Neuronal stem cell (in vitro differentiated cells): ENCODE results near the gene CLEC4G.
"Not testable (repeated sequence)": the region's sequence is repeated elsewhere in the genome, so short reads cannot be mapped to it uniquely, and the experiment has no call there.

ENCODE experiments used
- DNase-seq: peaks from one replicate; pipeline ENCODE4 v3.0.0-alpha.2; 2013; ENCODE audit warnings: low spot score
- H2AFZ ChIP-seq: one replicate; pipeline ENCODE4 v1.6.1; 2013; ENCODE audit warnings: mild to moderate bottlenecking, low read length, inconsistent platforms
- H2AK5ac ChIP-seq: 2 replicates; pipeline ENCODE4 v1.6.1; 2013; ENCODE audit warnings: low read depth, mild to moderate bottlenecking, inconsistent platforms, low read length, moderate library complexity, mixed read lengths
- H2BK120ac ChIP-seq: 2 replicates; pipeline ENCODE4 v1.6.1; 2013; ENCODE audit warnings: low read depth, mild to moderate bottlenecking, inconsistent platforms, low read length, moderate library complexity, mixed read lengths
- H2BK12ac ChIP-seq: one replicate; pipeline ENCODE4 v1.6.1; 2013; ENCODE audit warnings: low read length, inconsistent platforms
- H2BK15ac ChIP-seq: 2 replicates; pipeline ENCODE4 v1.6.1; 2013; ENCODE audit warnings: mild to moderate bottlenecking, low read length, inconsistent platforms, mixed read lengths
- H2BK5ac ChIP-seq: one replicate; pipeline ENCODE4 v1.6.1; 2013; ENCODE audit warnings: inconsistent platforms, mild to moderate bottlenecking, low read length, moderate library complexity
- H3K14ac ChIP-seq: one replicate; pipeline ENCODE4 v1.6.1; 2013; ENCODE audit warnings: low read length, inconsistent platforms
- H3K18ac ChIP-seq: 2 replicates; pipeline ENCODE4 v1.6.1; 2013; ENCODE audit warnings: low read length, inconsistent platforms
- H3K23ac ChIP-seq: 2 replicates; pipeline ENCODE4 v1.6.1; 2013; ENCODE audit warnings: low read depth, mild to moderate bottlenecking, mixed read lengths, low read length, inconsistent platforms; ENCODE audit not compliant: poor library complexity
- H3K27ac ChIP-seq: replicated peaks from 3 replicates; pipeline ENCODE4 v1.5.1; 2013; ENCODE audit warnings: low read length, inconsistent platforms
- H3K27me3 ChIP-seq, 3 experiments: 2 replicates each; pipeline ENCODE4 v1.6.1; 2013; ENCODE audit warnings: low read length in 3 of 3, mild to moderate bottlenecking in 2 of 3, inconsistent platforms in 1 of 3, low read depth in 1 of 3, mixed read lengths in 1 of 3, moderate library complexity in 1 of 3; ENCODE audit not compliant: control insufficient read depth in 3 of 3, insufficient read depth in 3 of 3
- H3K36me3 ChIP-seq, 2 donors: replicated peaks in 1 of 2; 2 replicates each; pipeline ENCODE4 v1.6.1; 2013; ENCODE audit warnings: low read length in 2 of 2; ENCODE audit not compliant: control insufficient read depth in 2 of 2, insufficient read depth in 2 of 2
- H3K4ac ChIP-seq: 2 replicates; pipeline ENCODE4 v1.6.1; 2013; ENCODE audit warnings: inconsistent platforms, mild to moderate bottlenecking, low read length, moderate library complexity
- H3K4me1 ChIP-seq, 2 donors: 1 replicate in 1 of 2; 2 replicates in 1 of 2; pipeline ENCODE4 v1.6.1; 2013; ENCODE audit warnings: low read length in 2 of 2, low read depth in 1 of 2; ENCODE audit not compliant: control insufficient read depth in 2 of 2, insufficient read depth in 1 of 2
- H3K4me2 ChIP-seq: one replicate; pipeline ENCODE4 v1.6.1; 2013; ENCODE audit warnings: mild to moderate bottlenecking, low read length, inconsistent platforms; ENCODE audit not compliant: insufficient read depth, poor library complexity, severe bottlenecking
- H3K4me3 ChIP-seq, 2 donors: 2 replicates each; pipeline ENCODE4 v1.5.1; 2013; ENCODE audit warnings: low read length in 2 of 2, mild to moderate bottlenecking in 2 of 2, inconsistent platforms in 1 of 2, moderate library complexity in 1 of 2
- H3K79me1 ChIP-seq: one replicate; pipeline ENCODE4 v1.6.1; 2013; ENCODE audit warnings: low read depth, mild to moderate bottlenecking, inconsistent platforms, low read length, moderate library complexity
- H3K9ac ChIP-seq: one replicate; pipeline ENCODE4 v1.6.1; 2013; ENCODE audit warnings: mild to moderate bottlenecking, low read depth, low read length, inconsistent platforms; ENCODE audit not compliant: poor library complexity
- H3K9me3 ChIP-seq, 2 donors: replicated peaks in 1 of 2; 2 replicates each; pipeline versions ENCODE3 to v1.6.1; 2013; ENCODE audit warnings: low read length in 2 of 2, mild to moderate bottlenecking in 2 of 2, inconsistent platforms in 1 of 2, low read depth in 1 of 2, mixed read lengths in 1 of 2, moderate library complexity in 1 of 2; ENCODE audit not compliant: control insufficient read depth in 2 of 2, insufficient read depth in 1 of 2
- H4K8ac ChIP-seq: one replicate; pipeline ENCODE4 v1.6.1; 2013; ENCODE audit warnings: low read depth, mild to moderate bottlenecking, inconsistent platforms, low read length, moderate library complexity
- H4K91ac ChIP-seq: one replicate; pipeline ENCODE4 v1.6.1; 2013; ENCODE audit warnings: low read length, low read depth, mild to moderate bottlenecking, inconsistent platforms; ENCODE audit not compliant: poor library complexity
- WGBS, 2 donors: extraction: QIAGEN DNeasy Blood & Tissue Kit; methylation state at CpG; one replicate each; pipeline ENCODE4 v1.1.7; 2013; ENCODE audit warnings: missing lambda C conversion rate in 2 of 2, mixed read lengths in 1 of 2; ENCODE audit not compliant: insufficient read length in 2 of 2, insufficient replicate concordance in 1 of 2; ENCODE audit errors: extremely low coverage in 2 of 2; 5-methylcytosine and 5-hydroxymethylcytosine counted together

Gene CLEC4G

GRCh38 chr19:7748171-7748570, 16.3 kb upstream of the CLEC4G start:
- Histone ChIP-seq H3K4ac (no peak overlapping the region), H2BK5ac (no peak overlapping the region), H4K91ac (no peak overlapping the region), H3K23ac (no peak overlapping the region), H3K27ac (no peak overlapping the region), H3K27me3 (peaks cover 0 to 3% (median 0%) of the 10 kb centered on the region in 3 experiments), H2BK120ac (no peak overlapping the region), H3K4me1 (no peaks in the 10 kb centered on the region), H2BK15ac (no peak overlapping the region), H3K79me1 (no peaks in the 10 kb centered on the region), H4K8ac (no peak overlapping the region), H3K4me2 (no peak overlapping the region), H3K36me3 (no peaks in the 10 kb centered on the region), H3K18ac (no peak overlapping the region), H3K14ac (no peak overlapping the region), H2AFZ (no peak overlapping the region), H3K9ac (no peak overlapping the region), H3K4me3 (no peak overlapping the region), H2BK12ac (no peak overlapping the region), H3K9me3 (peaks cover 0 to 3% of the 10 kb centered on the region in 2 donors), H2AK5ac (no peak overlapping the region)
- no peak for DNase-seq
- no CpG with 5 or more reads among the region's 2 CpGs for WGBS, 2 donors

- Histone ChIP-seq H3K4ac (no peak within 1 kb of the TSS), H2AFZ (peak within 1 kb of the TSS; percentile 23), H3K23ac (no peak within 1 kb of the TSS), H3K18ac (peak within 1 kb of the TSS; percentile 24), H3K36me3 (no peaks in the 10 kb centered on the region), H3K79me1 (no peaks in the 10 kb centered on the region), H4K8ac (no peak within 1 kb of the TSS), H3K9me3 (peaks cover 0 to 3% of the 10 kb centered on the region in 2 donors), H3K4me3 (no peak within 1 kb of the TSS), H3K4me2 (no peak within 1 kb of the TSS), H2BK12ac (no peak within 1 kb of the TSS), H2BK120ac (no peak within 1 kb of the TSS), H3K9ac (no peak within 1 kb of the TSS), H4K91ac (no peak within 1 kb of the TSS), H3K14ac (no peak within 1 kb of the TSS), H2BK15ac (no peak within 1 kb of the TSS), H2BK5ac (no peak within 1 kb of the TSS), H3K27ac (no peak within 1 kb of the TSS), H3K4me1 (no peaks in the 10 kb centered on the region), H3K27me3 (peaks cover 0 to 3% (median 0%) of the 10 kb centered on the region in 3 experiments), H2AK5ac (peak within 1 kb of the TSS; percentile 22)
- no peak for DNase-seq
- no CpG with 5 or more reads among the region's 7 CpGs for WGBS, 2 donors
These were observed 15.3 kb upstream of the CLEC4G start, which contains the start of gene CD209 for GRCh38 chr19:7746903-7747884. Gene CD209, minus strand, starts transcription at chr19:7747534. Its CDS starts 23 bp downstream, at chr19:7747511.

GRCh38 chr19:7746306-7746705, 14.4 kb upstream of the CLEC4G start:
- H3K4me2 ChIP-seq, H2BK120ac ChIP-seq, H2AFZ ChIP-seq, H3K4me1 ChIP-seq, H3K9ac ChIP-seq, H3K27ac ChIP-seq, H2BK5ac ChIP-seq, H2BK12ac ChIP-seq, H3K27me3 ChIP-seq, H3K36me3 ChIP-seq, H3K4ac ChIP-seq, H3K9me3 ChIP-seq, H4K91ac ChIP-seq, DNase-seq, H2BK15ac ChIP-seq, H3K14ac ChIP-seq, H4K8ac ChIP-seq, H3K23ac ChIP-seq, H3K79me1 ChIP-seq, H3K4me3 ChIP-seq, H3K18ac ChIP-seq, H2AK5ac ChIP-seq: not testable (repeated sequence)
- WGBS, 2 donors, result no CpG with 5 or more reads among the region's 4 CpGs

GRCh38 chr19:7744871-7745650, 13.2 kb upstream of the CLEC4G start:
- WGBS, 2 donors, result no CpG with 5 or more reads among the region's 12 CpGs
- no peak overlapping the region for H2BK120ac ChIP-seq

More at GRCh38 chr19:7744871-7745650, 13.2 kb upstream of the CLEC4G start:
- Histone ChIP-seq H3K27me3 (peaks cover 0 to 3% (median 0%) of the 10 kb centered on the region in 3 experiments), H3K9me3 (no peaks in the 10 kb centered on the region), H3K27ac (no peak overlapping the region), H2BK5ac (no peak overlapping the region), H4K91ac (no peak overlapping the region), H3K4ac (no peak overlapping the region), H4K8ac (no peak overlapping the region), H3K23ac (no peak overlapping the region), H3K18ac (no peak overlapping the region), H3K4me2 (no peak overlapping the region), H3K9ac (no peak overlapping the region), H3K79me1 (no peaks in the 10 kb centered on the region), H3K14ac (no peak overlapping the region), H3K36me3 (no peaks in the 10 kb centered on the region), H2AFZ (no peak overlapping the region), H2BK12ac (no peak overlapping the region), H2AK5ac (no peak overlapping the region), H2BK15ac (no peak overlapping the region), H3K4me3 (no peak overlapping the region), H3K4me1 (no peaks in the 10 kb centered on the region)
- no peak for DNase-seq
